ENCODE results near the gene KIF16B. TPM values are rescaled to one million over a fixed set of nuclear protein-coding genes. Genes with fewer than 3 reads are reported as not detected.

The KIF16B gene
- total and polyA plus RNA-seq, 2 of the 8 experiments (the other 6 are each of a cell fraction or from before 2014, with no cell fraction given): 3.0 to 9.2 TPM

GRCh38 chr20:16378122-16378521 is 195.1 kb downstream of the KIF16B start:
- H3K23me2 ChIP-seq (ENCODE audit: low read depth, low read length): no peaks in the 10 kb centered on the region
- no peak overlapping the region for H3K4me3 ChIP-seq (ENCODE audit: extremely low read depth in 1 of 4, insufficient read depth in 2 of 4, low read depth in 3 of 4, low read length in 4 of 4)
- 0 out of 4 replicates have a peak, but pooled peaks cover 0 to 2% of the 10 kb centered on the region in 2 experiments for H3K9me3 ChIP-seq (ENCODE audit: insufficient read depth in 2 of 2, low read depth in 1 of 2, low read length in 1 of 2)
- H3K27me3 ChIP-seq (replicated peaks in 1 of 4; ENCODE audit: control insufficient read depth in 3 of 4, extremely low read depth in 1 of 4, insufficient read depth in 3 of 4, low read length in 3 of 4): no peaks in the 10 kb centered on the region
- no peaks in the 10 kb centered on the region for H3K79me2 ChIP-seq (ENCODE audit: control insufficient read depth in 1 of 2, insufficient read depth in 2 of 2, low read length in 2 of 2)
- no peak overlapping the region for H2BK120ac ChIP-seq (replicated peaks; ENCODE audit: low read depth, low read length)
- FAIRE-seq (no peak), DNase-seq (ENCODE audit: low read depth in 1 of 2, low spot score in 2 of 2) (no peak)
- no peak overlapping the region for H3K27ac ChIP-seq (ENCODE audit: low read depth, low read length)
- no peaks in the 10 kb centered on the region for H3K79me1 ChIP-seq (ENCODE audit: low read depth, low read length)
- H2AK5ac ChIP-seq (ENCODE audit: low read depth, low read length): no peak overlapping the region
- no peak overlapping the region for H2BK20ac ChIP-seq (ENCODE audit: low read length)
- H3K4ac ChIP-seq (replicated peaks; ENCODE audit: insufficient read length, low read depth, low read length): no peak overlapping the region
- H3K9ac ChIP-seq (replicated peaks in 1 of 4; ENCODE audit: extremely low read depth in 1 of 4, low read depth in 3 of 4, low read length in 3 of 4): no peak overlapping the region
- H3K18ac ChIP-seq (ENCODE audit: extremely low read depth, low read length): no peak overlapping the region
- no peaks in the 10 kb centered on the region; a peak in 3 of 8 replicates for H3K36me3 ChIP-seq (ENCODE audit: control insufficient read depth in 2 of 4, insufficient read depth in 4 of 4, low read length in 3 of 4)
- H3K14ac ChIP-seq (ENCODE audit: insufficient read length): no peak overlapping the region
- WGBS, 2 experiments (ENCODE audit: extremely low coverage in 1 of 2, insufficient coverage in 1 of 2, insufficient read length in 1 of 2, insufficient replicate concordance in 2 of 2, low coverage in 1 of 2, low lambda C conversion rate in 2 of 2, missing lambda C conversion rate in 1 of 2): 84% methylated on average over 1 of the region's 1 CpG; no CpG with 5 or more reads in 1 of the 2 experiments
- H2BK12ac ChIP-seq (ENCODE audit: low read depth, low read length): no peak overlapping the region
- H2BK5ac ChIP-seq (ENCODE audit: low read depth, low read length): no peak overlapping the region
- H3K4me1 ChIP-seq (replicated peaks in 1 of 4; ENCODE audit: control insufficient read depth in 3 of 4, insufficient read depth in 4 of 4, low read length in 3 of 4): no peaks in the 10 kb centered on the region
- H2AFZ ChIP-seq (ENCODE audit: low read length): no peak overlapping the region
- no peak overlapping the region for H4K8ac ChIP-seq (ENCODE audit: extremely low read depth, insufficient read depth, low read length)
- H2BK15ac ChIP-seq (ENCODE audit: low read length): no peak overlapping the region
- CTCF ChIA-PET (ENCODE audit: partially characterized antibody): no interaction called here
- POLR2A ChIA-PET (ENCODE audit: partially characterized antibody): no interaction called here
- H3K23ac ChIP-seq (ENCODE audit: insufficient read length): no peak overlapping the region
- H3K56ac ChIP-seq (replicated peaks; ENCODE audit: insufficient read length, low read depth, low read length): no peak overlapping the region
- H4K5ac ChIP-seq (ENCODE audit: insufficient read length, low read depth, low read length): no peak overlapping the region
- no peaks in the 10 kb centered on the region for H4K20me1 ChIP-seq (replicated peaks in 1 of 2; ENCODE audit: control insufficient read depth in 1 of 2, insufficient read depth in 2 of 2, low read length in 2 of 2)
- no peak overlapping the region for H4K91ac ChIP-seq (replicated peaks; ENCODE audit: insufficient read length, low read length)
- no peak overlapping the region for H3K4me2 ChIP-seq (ENCODE audit: insufficient read depth in 1 of 2, low read depth in 2 of 2, low read length in 2 of 2)
- TF ChIP-seq BRCA1 (IDR thresholded peaks at IDR 0.05; ENCODE audit: low read depth, low read length) (no peak), JUND (IDR thresholded peaks at IDR 0.05; ENCODE audit: low read length) (no peak), E2F6 (IDR thresholded peaks at IDR 0.05) (no peak), EZH2 (IDR thresholded peaks at IDR 0.05; ENCODE audit: low read depth, low read length, severe bottlenecking) (no peak), TBP (IDR thresholded peaks at IDR 0.05; ENCODE audit: low read depth, low read length) (no peak), SIN3A (conservative IDR thresholded peaks at IDR 0.05 in 1 of 2, IDR thresholded peaks at IDR 0.05 in 1 of 2; ENCODE audit: low read depth in 1 of 2, low read length in 2 of 2) (no peak), MAX (IDR thresholded peaks at IDR 0.05) (no peak), CTCF (IDR thresholded peaks at IDR 0.05; ENCODE audit: control extremely low read depth in 1 of 3, insufficient read depth in 1 of 3, low read depth in 1 of 3, low read length in 3 of 3) (no peak), TAF7 (optimal IDR thresholded peaks at IDR 0.05; ENCODE audit: borderline replicate concordance, low read depth, low read length) (no peak), EGR1 (IDR thresholded peaks at IDR 0.05; ENCODE audit: borderline replicate concordance, low read depth, low read length) (no peak), PHF8 (conservative IDR thresholded peaks at IDR 0.05; ENCODE audit: low read depth, low read length) (no peak)

All from H1 (cell line).